EH (cell line): Measurements from ENCODE around the gene CRAT.

Source experiments
- DNase-seq: peaks from one replicate; pipeline ENCODE4 v3.0.0-alpha.2; 2015; ENCODE audit warnings: low read depth

The CRAT gene

DNA sequence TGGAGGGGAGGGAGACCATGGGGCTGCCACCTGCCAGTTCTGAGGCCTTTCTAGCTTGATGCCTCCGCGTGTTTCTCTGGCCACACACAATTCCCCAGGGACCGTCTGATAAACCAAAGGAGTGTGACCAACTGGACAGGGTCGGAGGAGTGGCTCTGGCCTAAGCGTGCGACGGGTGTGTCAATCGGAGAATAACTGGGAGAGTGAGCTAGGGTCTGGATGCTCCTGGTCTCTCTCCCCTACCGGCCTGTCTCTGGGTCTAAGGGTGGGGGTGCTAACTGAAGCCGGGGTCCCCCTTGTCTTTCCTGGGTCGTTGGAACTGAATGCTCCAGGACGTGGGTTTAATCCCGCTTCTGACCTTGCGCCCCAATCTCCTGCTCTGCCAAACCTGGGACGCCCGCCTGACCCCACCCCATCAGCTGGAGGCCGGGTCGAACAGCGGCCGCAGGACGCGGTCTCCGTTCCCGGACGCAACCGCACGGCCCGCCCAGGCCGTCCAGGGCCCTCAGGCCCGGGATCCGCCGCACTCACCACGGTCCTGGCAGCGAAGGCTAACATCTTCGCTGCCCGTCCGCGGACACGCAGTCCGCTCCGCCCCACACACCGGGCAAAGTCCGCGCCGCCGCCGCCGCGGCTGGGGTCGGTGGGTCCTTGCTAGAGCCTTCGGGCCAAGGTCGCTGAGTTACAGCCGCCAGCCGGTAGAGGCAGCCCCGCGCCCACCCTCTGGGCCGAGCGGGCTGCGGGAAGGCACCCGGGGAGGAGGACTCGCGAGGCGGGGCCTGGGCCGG, 447 bp downstream of the CRAT start:
- peak; percentile 55 for DNase-seq

DNA sequence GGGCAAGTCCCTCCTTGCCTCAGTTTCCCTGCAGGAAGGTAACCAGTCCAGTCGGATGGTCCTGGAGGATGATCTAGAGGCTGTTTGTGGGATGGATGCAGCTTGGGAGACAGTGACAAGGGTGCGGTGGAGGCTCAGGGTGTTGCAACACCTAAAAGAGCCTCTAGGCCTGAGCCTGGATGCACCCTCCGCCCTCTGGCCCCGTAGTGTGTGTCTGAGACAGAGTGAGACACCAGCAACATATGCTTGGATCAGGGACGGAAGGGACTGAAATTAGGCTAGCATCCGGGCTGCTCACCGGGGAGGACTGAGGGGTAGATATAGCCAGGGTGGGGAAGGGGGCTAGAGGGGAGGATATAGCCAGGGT, 1.1 kb downstream of the CRAT start:
- DNase-seq: peak; percentile 31

DNA sequence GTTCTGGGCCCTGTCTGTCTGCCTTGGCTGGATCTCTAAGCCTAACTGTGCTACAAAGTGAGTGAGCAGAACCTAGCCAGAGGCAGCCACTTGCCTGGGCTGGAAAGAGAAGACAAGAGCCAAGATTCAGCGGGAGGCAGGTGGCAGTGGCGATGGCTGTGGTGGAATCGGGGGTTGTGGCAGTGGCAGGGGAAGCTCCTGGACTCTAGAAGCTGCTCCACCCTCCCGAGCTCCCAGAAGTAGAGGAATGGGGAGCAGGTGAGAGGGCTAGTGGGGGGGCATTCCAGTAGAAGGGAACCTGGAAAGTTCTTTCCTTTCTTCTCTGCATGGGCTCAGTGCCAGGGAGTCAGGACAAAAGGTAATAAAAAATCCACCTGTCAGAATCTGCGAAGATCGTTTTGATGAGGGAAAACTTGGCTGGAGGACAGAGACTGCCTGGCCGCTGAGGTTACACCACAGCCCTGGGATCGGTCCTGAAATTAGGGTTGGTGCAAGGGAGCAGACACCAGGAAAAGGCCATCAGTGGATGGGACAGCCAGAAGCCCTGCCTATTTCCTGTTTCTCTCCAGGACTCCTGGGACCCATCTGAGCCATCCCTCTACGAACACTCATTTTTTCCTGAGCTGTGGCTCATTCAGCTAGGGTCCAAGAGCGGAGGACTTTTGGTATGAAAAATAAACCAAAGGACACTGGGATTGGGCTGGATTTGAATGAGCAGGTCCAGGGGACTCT, 1.6 kb downstream of the CRAT start:
- no peak for DNase-seq

DNA sequence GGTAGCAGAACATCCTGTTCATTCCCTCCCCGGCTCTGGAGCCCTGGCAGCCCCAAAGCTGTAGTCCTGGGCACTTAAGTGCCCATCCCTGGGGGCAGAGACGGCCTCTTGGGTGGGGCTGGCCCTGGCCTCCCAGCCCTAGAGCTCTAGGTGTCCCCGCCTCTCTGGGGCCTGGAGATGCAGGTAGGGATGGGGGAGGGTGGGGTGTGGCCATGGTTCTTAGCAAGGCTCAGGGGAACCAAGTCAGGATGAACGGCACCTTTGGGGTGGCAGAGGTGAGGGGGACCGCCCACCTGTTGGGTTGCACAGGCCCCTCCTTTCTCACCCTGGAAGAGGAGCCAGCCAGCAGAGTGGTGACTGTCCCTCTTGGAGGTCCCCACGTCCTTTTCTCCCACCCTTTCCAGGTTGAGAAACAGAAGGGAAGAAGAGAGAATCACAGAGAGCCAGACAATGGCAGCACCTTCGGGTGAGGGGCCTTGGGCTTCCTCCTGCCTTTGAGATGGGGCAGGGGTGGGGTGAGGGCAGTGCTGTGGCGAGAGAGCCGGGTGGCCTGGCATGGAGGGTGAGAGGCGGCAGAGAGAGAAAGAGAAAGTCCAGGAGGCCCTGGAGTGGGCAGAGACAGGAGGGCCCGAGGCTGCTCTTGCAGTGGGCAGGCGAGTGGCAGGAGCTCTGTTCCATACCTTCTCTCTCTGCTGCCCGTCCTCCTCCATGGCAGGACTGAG, 2.3 kb downstream of the CRAT start:
- DNase-seq: no peak

DNA sequence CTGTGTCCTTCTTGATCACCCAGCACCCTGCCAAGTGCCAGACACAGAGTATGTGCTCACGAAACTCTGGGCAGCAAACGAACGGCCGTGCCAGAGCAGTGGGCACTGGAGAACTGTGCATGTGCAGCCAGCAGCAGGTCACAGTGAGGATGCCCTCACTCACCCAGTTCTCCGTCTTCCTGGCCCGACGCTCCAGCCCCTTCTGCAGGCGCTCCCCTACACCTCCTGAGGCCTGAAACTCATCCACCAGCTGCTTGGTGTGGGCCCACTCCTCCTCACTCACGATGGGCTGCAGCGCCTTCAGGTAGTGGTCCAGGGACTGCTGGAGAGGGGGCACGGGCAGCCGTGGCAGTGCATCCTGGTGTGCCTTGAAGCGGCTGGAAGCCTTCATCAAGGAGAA, 2.9 kb downstream of the CRAT start:
- DNase-seq: no peak

DNA sequence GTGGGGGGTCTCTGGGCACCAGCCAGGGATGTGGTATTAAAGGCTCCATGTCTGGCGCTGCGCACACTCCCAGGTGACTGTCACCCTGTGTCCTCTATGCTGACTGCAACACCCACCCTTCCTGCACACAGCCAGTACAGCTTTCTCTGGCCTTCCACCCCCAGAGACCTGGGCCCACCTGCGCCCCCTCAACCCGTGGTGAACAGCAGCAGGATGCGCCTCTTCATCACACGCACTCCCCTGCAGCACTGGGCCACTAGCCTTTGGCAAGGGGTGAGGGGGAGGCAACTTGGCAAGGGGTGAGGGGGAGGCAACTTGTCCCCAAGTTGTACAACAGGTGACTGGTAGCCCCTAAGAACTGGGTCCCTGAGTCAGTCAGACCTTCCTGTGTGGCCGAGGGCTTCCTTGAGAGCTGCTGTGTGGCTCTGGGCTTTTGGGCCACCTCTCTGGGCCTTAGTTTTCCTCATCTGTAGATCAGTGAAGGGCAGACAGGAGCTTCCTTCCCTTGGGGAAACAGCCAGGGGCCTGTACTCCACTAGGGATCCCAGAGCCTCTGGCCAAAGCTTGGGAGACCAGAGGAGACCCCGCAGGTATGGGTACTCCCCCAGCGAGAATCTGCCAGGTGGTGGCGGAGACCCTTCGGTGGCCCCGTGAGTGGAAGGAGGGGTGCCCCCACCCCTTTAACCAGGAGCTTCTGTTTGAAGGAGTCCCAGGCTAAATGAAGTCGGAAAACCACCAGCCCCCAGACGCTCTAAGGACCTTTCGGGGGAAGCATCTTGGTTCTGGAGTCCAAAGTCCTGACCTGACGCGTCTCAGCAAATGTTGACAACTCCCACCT, 4.5 kb downstream of the CRAT start:
- no peak for DNase-seq

DNA sequence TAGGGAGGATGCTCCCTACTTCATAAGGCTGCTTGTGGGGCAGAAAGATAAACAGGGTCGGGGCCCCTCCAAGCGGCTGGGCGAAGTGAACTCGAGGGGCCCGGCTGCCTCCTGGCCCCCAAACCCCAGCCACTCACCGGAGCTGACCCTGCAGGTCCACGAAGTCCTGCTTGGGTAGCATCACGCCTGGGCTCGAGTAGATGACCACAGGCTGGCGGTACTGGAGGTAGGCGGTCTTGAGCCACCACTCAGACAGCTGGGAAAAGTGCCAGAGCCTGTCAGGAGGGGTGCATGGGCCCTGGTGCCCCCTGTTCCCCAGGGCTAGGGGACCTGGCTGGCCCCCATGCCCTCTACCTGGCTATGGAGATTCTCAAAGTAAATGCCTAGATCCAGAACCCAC, 6.5 kb downstream of the CRAT start:
- DNase-seq: no peak

DNA sequence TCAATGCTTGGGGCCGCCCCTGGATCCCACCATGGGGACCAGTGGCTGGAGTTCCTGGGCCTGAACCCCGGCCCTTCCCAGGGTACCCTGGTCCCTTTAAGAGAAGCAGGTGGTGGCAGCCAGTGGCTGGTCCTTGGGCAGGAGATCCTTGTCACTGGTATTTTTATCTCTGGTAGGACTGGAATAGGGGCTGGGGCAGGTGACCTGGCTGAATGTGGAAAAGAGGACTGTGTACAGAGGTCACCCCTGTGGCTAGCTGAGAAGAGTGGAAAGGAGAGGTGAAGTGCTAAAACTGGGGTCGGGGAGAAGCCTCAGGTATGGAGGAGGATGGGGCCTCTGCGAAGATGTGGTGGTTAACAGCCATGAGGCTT, 7.0 kb downstream of the CRAT start:
- no peak for DNase-seq

DNA sequence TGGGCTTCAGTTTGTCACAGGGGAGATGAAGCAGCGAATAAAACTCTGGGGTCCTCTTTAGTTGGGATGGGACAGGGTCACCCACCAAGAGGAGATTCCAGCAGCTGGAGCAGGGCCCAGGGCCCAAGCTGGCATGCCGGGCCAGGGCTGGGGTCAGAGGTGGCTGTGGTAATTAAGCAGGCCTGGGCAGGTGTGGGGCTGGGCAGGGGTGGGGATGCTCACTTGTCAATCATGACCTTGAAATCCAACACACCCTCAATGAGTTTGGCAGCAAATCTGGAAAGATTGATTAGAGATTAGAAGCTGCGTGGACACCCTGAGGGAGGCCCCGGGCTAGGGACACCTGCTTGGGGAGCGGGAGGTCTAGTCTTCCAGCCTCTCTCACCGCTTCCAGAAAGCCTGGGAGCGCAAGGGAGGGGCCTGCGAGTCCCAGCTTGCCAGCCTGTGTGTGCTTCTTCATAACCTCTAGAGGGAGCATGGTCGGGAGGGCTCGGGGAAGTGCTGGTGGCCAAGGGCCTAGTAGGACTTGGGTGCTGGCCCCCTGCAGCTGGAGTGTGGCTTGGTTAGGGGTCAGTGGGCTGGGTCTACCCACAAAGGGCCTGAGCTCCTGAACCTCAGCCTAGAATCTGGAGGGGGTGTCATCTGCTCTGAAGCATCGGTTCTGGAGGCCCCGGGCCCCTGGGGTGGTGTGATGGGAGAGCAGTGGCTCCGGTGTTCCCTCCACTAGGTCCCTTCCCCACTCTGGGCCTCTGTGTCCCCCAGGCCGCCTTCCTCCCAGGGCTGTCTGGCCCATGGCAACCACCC, 7.6 kb downstream of the CRAT start:
- DNase-seq: peak; percentile 58

DNA sequence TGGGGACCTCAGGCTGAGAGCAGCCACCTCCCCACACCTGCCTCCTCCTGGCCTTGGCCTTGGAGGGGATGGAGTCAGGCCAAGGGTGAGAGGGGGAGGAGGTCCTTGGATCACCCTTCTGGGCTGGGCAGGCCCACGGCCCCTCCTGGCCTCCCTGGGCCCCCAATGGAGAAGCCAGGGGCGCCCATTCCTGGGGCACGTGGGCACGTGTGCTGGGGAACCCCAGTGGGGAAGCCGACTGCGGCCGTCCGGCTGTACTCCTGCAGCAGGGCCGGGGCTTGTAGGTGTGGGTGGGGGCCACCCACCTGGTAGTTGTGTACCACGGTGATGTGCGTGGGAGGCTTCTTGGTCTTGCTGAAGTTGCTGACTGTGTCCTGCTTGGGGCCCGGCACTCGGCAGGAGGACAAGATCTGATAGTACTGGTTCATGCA, 8.5 kb downstream of the CRAT start:
- no peak for DNase-seq

DNA sequence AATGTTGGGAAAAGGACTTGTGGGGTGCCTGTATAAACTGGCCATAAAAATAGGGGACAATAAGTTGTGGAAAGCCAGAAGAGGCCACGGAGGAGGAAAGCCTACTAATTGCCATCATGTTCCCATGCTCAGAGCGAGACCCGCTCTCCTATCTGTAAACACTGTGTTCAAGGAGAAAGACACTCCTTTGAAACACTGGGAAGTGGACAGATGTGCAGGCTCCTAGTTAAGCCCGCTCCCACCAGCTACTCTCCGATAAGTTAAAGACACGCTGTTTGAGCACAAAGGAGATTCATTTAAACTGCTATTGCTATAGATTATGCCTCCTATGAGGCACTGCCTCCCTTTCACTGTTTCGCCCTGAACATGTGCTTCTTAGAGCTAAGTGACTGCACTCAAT, 9.3 kb downstream of the CRAT start:
- no peak for DNase-seq

DNA sequence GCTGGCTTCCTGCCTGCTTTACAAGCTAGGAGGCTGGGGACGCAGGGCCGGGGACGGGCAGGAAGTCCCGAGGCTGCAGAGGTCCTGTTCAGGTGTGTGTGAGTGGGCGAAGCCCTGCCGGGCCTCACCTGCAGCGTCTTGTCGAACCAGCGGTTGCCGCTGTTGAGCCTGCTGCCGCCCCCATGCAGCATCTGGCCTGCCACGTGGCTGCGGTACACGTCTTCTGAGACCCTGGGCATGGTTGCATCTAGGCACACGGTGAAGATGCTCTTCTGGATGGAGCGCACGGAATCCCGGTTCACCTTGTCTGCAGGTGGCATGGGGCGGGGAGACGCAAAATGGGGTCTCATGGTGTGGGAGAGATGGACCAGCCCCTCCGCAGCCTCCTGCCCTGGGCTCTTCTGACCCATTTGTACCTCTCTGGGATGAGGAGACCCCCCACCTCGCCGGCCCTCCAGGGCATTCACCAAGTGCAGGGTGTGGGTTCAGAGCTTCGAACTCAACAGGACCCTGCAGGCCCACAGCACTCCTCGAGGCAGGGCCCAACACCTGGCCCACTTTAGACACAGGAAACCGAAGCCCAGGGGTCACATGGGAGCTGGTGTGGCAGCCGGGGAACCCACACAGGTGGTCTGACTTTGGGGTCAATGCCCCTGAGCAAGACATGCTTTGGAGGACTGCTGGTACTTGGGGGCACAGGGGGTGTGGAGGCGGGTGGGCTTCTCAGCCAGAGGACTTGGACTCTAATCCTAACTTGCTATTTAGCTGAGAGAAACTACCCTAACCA, 10.0 kb downstream of the CRAT start:
- DNase-seq: no peak

DNA sequence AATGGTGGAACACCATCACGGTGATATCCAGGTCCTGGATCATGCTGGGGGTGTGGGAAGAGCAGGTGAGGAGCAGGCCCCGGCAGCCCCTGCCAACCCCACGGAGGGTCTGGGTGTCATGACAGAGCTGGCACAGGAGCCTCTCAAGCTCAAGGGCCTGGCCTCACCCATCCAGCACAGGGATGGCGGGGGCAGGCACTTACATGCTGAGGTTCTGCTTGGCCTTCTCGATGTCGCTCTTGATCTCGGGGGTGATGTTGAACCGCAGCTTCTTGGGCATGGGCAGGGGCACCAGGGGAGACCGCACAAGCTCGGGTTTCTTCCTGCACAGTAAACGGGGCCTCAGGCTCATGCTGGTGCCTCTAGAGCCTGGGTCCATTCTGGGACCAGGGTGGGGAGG, 12.3 kb downstream of the CRAT start:
- no peak for DNase-seq

DNA sequence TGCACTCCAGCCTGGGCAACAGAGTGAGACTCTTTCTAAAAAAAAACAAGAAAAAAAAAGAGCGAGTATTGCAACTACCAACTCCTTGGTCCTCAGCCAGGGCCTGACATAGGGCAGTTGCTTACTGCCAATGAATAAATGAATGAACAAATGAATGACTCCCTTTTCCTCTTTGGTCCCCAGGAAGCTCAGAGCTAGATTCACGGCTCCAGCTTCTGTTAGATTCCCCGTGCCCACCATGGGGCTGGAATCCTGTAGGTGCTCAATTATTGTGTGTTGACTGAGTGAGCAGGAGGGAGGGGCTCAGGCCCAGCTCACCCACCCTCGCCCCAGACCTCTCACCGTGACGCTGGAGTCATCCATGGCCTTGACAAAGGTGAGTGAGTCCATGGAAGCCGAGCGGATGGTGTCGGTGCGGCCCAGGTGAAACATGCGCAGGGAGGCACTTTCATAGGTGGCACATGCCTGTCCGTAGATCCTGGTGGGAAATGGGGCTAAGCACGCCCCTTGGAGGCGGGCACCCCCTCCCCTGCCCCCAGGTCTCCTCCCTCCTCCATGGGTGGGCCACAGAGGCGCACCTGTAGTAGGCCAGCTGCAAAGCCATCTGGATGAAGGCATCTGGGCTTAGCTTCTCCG, 12.8 kb downstream of the CRAT start:
- no peak for DNase-seq

DNA sequence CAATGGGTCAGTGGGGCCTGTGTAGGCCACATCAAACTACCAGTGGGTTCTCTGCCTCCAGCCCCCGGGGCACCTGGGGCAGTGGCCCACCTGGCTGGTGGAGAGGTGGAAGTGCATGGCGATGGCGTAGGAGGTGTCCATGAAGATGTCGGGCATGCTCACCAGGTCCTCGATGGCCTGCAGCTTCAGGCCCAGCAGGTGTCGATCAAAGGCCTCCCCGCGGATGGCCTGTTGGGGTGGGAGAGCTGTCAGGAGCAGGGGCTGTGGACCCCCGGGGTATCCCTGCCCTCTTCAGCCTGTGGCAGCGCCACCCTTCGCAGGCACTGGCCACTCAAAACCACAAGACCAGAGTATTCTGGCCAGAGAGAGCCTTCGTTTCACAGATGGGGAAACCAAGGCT, 14.7 kb downstream of the CRAT start:
- DNase-seq: no peak

DNA sequence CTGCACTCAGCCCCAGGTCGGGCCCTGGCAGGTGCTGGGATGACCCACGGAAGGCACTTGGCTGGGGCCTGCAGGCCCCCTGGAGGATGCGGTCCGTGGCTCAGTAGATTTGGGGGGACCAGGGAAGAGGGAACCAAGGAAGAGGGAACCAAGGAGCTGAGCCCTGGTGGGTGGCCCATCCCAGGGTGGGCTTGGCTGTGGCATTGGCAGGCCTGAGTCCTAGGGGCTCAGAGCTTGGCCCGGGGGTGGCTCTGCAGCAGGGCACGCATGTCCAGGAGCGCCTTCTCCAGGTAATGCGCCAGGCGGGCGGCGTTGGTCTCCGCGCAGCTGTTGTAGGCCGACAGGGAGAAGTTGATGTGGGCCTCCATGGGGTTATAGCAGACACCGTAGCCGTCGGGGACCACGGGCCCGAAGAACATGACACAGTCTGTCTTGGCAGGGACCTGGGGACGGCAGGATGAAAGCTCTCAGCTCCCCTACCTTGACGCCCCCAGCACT, 15.4 kb downstream of the CRAT start:
- DNase-seq: no peak

DNA sequence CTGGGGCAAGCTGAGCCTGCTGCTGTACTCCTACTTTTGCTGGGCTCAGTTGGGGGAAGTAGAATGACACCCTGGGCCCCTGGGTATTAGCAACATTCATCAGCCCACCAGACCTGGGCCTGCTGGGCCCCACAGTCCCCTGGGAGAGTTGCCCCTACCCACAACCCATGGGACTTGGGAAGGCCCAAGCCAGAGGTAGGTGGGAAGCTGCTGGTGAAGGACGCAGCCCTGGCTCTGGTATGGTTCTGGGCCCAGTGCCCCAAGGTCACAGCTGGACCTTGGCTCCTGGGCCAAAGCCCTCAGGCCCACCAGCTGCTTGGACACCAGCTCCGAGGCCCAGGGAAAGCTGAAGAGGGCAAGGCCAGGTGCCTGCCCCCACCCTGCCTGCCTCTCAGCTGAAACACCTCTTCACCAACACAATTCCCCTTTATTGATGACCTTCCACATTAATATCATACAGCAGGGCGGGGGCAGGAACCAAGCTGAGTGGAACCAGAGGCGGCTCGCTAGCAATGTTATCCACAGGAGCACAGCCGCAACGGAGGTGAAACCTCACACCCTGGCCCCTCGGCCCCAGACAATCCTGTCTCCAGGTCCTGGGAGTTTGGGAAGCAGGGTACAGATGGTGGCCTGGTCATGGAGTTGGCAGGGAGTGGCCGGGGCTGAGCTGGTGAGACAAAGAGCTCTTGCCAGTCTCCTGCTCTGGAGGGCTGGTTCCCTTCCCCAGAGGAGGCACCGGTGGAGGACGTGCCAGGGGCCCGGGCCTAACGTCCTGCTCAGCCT, 16.0 kb downstream of the CRAT start:
- no peak for DNase-seq

DNA sequence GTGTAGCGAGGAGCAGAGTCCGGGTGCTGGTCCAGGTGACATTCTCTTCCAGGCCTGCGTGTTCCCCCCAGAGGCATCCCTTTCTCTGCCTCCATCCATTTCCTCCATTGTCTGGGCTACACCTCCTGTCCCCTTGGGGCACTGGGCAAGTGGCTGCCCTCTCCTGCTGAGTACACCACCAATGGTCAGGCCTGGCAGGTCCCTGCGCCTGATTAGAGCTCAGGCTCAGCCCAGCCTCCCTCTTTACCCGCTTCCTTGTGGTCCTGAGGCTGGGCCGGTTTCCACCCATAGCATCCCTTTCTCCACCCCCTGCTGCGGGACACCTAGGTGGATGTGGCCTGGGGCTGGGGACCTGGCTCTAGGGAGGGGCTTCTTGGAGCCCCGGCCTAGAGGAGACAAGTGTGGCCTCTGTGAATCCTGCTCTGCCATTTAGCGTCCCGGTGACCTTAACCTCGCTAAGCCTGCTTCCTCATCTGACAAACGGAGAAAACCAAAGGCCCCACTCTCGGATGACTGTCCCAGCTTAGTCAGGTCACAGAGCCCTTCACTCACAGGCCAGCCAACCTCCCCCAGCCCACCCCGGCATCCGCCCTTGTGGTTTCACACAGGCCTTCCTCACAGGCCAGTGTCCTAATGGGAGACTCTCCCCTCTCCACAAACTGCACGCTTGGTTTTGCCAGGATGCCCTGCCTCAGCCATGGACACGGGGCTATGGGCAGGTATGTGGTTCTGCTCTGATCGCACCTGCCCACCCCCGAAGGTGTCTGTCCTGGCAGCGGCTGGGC, 16.8 kb downstream of the CRAT start:
- DNase-seq: no peak
